Vagina (tissue), 2 donors: ENCODE measurements around the gene ALLC.

Experiments used
- POLR2A ChIP-seq, 2 donors: fragments of 450-650 bp; IDR thresholded peaks; one replicate each; pipeline ENCODE4 v1.6.1; 2017; ENCODE audit warnings: antibody characterized with exemption in 2 of 2, mild to moderate bottlenecking in 2 of 2, moderate library complexity in 2 of 2
- POLR2AphosphoS5 ChIP-seq, 2 donors: sonication (generic); formaldehyde crosslinking; IDR thresholded peaks; one replicate each; pipeline ENCODE4 v1.9.0; 2017; ENCODE audit warnings: antibody characterized with exemption in 2 of 2, mild to moderate bottlenecking in 2 of 2, low read depth in 1 of 2; ENCODE audit not compliant: insufficient read depth in 1 of 2
- TF ChIP-seq, protein P1 (sequence below), 3 experiments: fragments of 450-650 bp in 2 of 3; fragments of 200-600 bp in 1 of 3; sonication (generic) in 1 of 3; IDR thresholded peaks; one replicate each; pipeline ENCODE4 v1.5.1; 2017 to 2019; ENCODE audit warnings: antibody characterized with exemption in 3 of 3, mild to moderate bottlenecking in 2 of 3, moderate library complexity in 2 of 3

DNA sequence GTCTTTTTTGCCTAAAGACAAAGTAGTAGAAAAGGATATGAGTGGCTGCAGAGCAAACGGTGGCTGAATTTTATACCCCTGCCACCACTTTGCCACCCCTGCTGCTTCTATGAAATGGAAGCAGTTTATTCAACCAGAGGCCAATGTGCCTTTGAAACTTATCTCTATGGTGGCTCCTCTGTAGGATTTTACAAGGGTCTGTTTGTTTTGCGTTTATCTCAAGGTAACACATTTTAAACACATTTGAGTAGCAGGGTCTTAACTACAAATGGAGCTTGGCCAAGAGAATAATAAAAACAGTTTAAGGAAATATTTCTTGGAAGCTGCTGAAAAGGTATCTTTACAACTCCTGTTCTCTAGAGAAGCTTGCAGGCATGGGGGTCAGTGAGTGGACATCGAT, 6.1 kb downstream of the ALLC start:
- TF ChIP-seq POLR2A (IDR thresholded peaks at IDR 0.05) (no peak), POLR2AphosphoS5 (IDR thresholded peaks at IDR 0.05; ENCODE audit: insufficient read depth in 1 of 2, low read depth in 1 of 2) (no peak)
- TF ChIP-seq, protein P1, sequence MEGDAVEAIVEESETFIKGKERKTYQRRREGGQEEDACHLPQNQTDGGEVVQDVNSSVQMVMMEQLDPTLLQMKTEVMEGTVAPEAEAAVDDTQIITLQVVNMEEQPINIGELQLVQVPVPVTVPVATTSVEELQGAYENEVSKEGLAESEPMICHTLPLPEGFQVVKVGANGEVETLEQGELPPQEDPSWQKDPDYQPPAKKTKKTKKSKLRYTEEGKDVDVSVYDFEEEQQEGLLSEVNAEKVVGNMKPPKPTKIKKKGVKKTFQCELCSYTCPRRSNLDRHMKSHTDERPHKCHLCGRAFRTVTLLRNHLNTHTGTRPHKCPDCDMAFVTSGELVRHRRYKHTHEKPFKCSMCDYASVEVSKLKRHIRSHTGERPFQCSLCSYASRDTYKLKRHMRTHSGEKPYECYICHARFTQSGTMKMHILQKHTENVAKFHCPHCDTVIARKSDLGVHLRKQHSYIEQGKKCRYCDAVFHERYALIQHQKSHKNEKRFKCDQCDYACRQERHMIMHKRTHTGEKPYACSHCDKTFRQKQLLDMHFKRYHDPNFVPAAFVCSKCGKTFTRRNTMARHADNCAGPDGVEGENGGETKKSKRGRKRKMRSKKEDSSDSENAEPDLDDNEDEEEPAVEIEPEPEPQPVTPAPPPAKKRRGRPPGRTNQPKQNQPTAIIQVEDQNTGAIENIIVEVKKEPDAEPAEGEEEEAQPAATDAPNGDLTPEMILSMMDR (IDR thresholded peaks at IDR 0.05): no peak
